GM06990 (cell line): ENCODE data around the gene CAVIN1.

Experiments used
- DNase-seq: peaks from one replicate; pipeline ENCODE4 v3.0.0-alpha.2; 2011; ENCODE audit not compliant: insufficient read length; ENCODE audit errors: extremely low read depth
- H3K27me3 ChIP-seq: replicated peaks from 2 replicates; pipeline ENCODE4 v1.6.0; 2011; ENCODE audit warnings: low read length; ENCODE audit not compliant: control insufficient read depth, insufficient read depth
- H3K36me3 ChIP-seq: 2 replicates; pipeline ENCODE4 v1.5.1; 2011; ENCODE audit warnings: low read length; ENCODE audit not compliant: control insufficient read depth, insufficient read depth
- H3K4me3 ChIP-seq: replicated peaks from 2 replicates; pipeline ENCODE4 v1.5.1; 2011; ENCODE audit warnings: low read depth, mild to moderate bottlenecking, control low read depth, low read length
- CTCF ChIP-seq: IDR thresholded peaks from 2 replicates; pipeline ENCODE4 v1.5.1; 2011; ENCODE audit warnings: low read length, control low read depth, mild to moderate bottlenecking, inconsistent platforms; ENCODE audit not compliant: insufficient read depth, poor library complexity, severe bottlenecking

Gene CAVIN1

GRCh38 chr17:42436391-42436790 is 13.3 kb upstream of the CAVIN1 start:
- Histone ChIP-seq H3K27me3 (no peaks in the 10 kb centered on the region), H3K36me3 (no peaks in the 10 kb centered on the region), H3K4me3 (no peak overlapping the region)
- TF ChIP-seq CTCF: no peak
- DNase-seq: no peak

DNA sequence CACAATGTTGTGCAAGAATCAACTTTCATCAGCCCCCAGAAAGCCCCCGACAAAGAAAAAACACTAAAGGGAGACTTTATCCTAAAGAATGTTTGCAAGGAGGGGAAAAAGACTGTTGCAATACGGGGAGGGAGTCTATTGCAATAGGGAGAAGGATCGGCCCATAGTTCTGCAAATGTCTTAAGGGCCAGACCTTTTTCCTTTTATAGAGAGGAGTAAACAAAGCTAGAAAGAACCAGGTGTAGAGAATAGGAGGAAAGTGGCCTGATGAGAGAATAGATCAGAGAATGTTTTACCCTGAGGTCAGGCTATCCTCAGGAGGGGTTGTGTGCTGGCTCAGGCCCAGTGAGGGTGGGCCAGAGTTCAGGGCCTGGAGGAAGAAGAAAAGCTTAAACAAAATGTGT is 8.7 kb upstream of the CAVIN1 start:
- Histone ChIP-seq H3K36me3 (no peaks in the 10 kb centered on the region), H3K27me3 (no peaks in the 10 kb centered on the region), H3K4me3 (no peak overlapping the region)
- TF ChIP-seq CTCF: no peak
- no peak for DNase-seq

GRCh38 chr17:42429726-42430447 is 6.8 kb upstream of the CAVIN1 start:
- H3K27me3 ChIP-seq: no peaks in the 10 kb centered on the region; the same call in 1 of the 2 replicates
- no peak for TF ChIP-seq CTCF
- no peak for DNase-seq
- H3K36me3 ChIP-seq: no peaks in the 10 kb centered on the region
- no peak overlapping the region for H3K4me3 ChIP-seq

DNA sequence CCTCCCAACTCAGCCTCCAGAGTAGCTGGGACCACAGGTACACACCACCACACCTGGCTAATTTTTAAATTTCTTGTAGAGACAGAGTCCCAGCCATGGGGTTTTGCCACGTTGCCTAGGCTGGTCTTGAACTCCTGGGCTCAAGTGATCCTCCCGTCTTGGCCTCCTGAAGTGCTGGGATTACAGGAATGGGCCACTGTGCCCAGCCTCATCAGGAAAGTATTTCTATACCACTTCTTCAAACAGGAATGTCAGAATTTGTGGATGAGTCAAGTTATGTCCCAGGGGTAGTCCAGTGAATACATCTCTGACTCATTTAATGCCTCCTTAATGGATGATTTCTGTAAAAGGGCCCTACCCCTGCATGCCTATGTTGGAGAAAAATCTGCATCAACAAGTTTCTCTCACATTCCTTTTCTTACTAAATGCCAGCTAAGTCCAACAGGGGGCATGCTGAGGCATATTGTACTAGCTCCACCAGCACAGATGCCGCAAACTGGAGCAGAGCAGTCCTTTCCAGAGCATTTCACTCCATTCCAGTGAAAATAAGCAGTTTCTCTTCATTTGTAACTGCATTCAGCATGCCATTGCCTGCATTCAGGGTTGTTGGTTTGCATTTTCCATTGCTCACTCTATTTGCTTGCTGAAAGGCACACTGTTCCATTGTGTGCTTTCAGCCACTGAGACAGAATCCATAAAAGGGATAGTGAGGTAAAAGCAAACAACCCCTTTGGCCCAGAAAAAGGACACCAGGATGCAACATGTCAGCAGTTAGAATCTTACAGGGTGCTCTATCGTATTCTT is 5.3 kb upstream of the CAVIN1 start:
- Histone ChIP-seq H3K4me3 (no peak overlapping the region), H3K27me3 (no peaks in the 10 kb centered on the region; the same call in 1 of the 2 replicates), H3K36me3 (no peaks in the 10 kb centered on the region)
- TF ChIP-seq CTCF: peak; percentile 76
- DNase-seq: no peak

DNA sequence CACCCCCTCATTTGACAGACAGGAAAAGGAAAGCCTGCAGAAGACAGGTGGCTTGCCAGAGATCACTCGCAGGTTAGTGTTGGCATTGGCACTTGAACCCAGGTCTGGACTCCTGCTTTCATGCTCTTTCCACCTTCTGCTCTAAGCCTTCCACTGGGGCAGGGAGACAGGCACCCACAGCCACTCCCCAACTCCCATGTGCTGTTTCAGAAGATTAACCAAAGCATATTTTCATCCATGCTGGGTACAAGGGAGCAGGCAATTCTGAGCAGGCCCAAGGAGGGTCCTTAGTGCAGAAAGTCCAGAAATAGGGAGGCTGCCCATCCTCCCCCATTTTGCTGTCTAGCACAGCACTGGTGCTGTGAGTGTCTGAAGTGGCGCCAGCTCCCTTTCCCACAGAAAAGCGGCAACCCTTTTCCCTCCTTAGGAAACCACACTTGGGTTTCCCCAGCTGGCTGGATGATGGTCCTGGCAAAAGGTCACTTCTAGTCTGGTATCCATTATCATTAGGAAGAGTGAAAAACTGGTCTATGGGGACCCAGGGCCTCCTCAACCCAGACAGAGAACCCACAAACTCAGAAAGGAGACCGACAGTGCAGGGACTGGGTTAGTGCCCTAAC is 2.0 kb upstream of the CAVIN1 start:
- Histone ChIP-seq H3K27me3 (no peaks in the 10 kb centered on the region; the same call in 1 of the 2 replicates), H3K36me3 (no peaks in the 10 kb centered on the region), H3K4me3 (no peak overlapping the region)
- TF ChIP-seq CTCF: no peak
- no peak for DNase-seq
